SK-N-MC (cell line): ENCODE results near the gene OTOGL.

Experiments used
- EZH2 ChIP-seq: fragments of 200-600 bp; sonication (generic); IDR thresholded peaks from one replicate; pipeline ENCODE4 v1.6.1; 2017; ENCODE audit warnings: antibody characterized with exemption
- FOXP2 ChIP-seq: optimal IDR thresholded peaks from 2 replicates; pipeline ENCODE3; 2011; ENCODE audit warnings: mild to moderate bottlenecking, moderate library complexity; ENCODE audit not compliant: insufficient read depth; ENCODE audit errors: extremely low read length, control extremely low read depth
- POLR2AphosphoS5 ChIP-seq: IDR thresholded peaks from 2 replicates; pipeline ENCODE4 v1.6.1; 2012; ENCODE audit warnings: mild to moderate bottlenecking, low read depth, low read length, borderline replicate concordance

GRCh38 chr12:80166751-80167150 lies 67.4 kb downstream of the OTOGL start:
- TF ChIP-seq POLR2AphosphoS5 (no peak), FOXP2 (no peak), EZH2 (no peak)
